Activated B cell treated with CpG ODN at 0.5 μM for 24 hours (primary cell): ENCODE measurements around the gene TSHZ1. TPM values are rescaled to one million over a fixed set of nuclear protein-coding genes. Genes with fewer than 3 reads are reported as not detected.

Source experiments
- ATAC-seq: fragments of 200-7000 bp; cut with Tn5 transposase; one replicate; pipeline ENCODE4 v1.10.0; 2021; ENCODE audit warnings: low read depth, mild to moderate bottlenecking, moderate library complexity
- CTCF ChIA-PET: fragments of 350-600 bp; sonication (Branson Sonifier 250); formaldehyde crosslinking; loops from one replicate; lab custom pipeline; 2021; ENCODE audit warnings: antibody characterized with exemption; lab: Charles Lee
- POLR2A ChIA-PET: fragments of 350-600 bp; sonication (Branson Sonifier 250); formaldehyde crosslinking; loops from one replicate; lab custom pipeline; 2021; ENCODE audit warnings: antibody characterized with exemption; lab: Charles Lee
- DNase-seq: peaks from one replicate; pipeline ENCODE4 v3.0.0; 2022
- H3K27ac Mint-ChIP-seq: one replicate; pipeline ENCODE4 v1.8.0; 2020; ENCODE audit warnings: mixed read lengths
- H3K27me3 Mint-ChIP-seq: one replicate; pipeline ENCODE4 v1.8.0; 2021; ENCODE audit warnings: mixed read lengths
- H3K36me3 Mint-ChIP-seq: one replicate; pipeline ENCODE4 v1.8.0; 2021; ENCODE audit warnings: low read depth, mixed read lengths
- H3K4me1 Mint-ChIP-seq: one replicate; pipeline ENCODE4 v1.8.0; 2021; ENCODE audit warnings: mixed read lengths
- H3K4me3 Mint-ChIP-seq: one replicate; pipeline ENCODE4 v1.8.0; 2020; ENCODE audit warnings: mild to moderate bottlenecking, mixed read lengths
- H3K9me3 Mint-ChIP-seq: one replicate; pipeline ENCODE4 v1.8.0; 2020; ENCODE audit warnings: mixed read lengths
- intact Hi-C: fragments of 100-400 bp; cut with micrococcal nuclease; formaldehyde crosslinking; loops from one replicate; pipeline ENCODE4 v1.15.1; 2024
- total RNA-seq: library from RNA; stranded (reverse); gene quantifications from 2 replicates; pipeline ENCODE4 v1.2.3, GENCODE V29; 2022
- TF ChIP-seq, protein P1 (sequence below): fragments of 200-600 bp; IDR thresholded peaks from one replicate; pipeline ENCODE4 v1.8.0; 2022; ENCODE audit warnings: antibody characterized with exemption, mild to moderate bottlenecking

TSHZ1 gene
- total RNA-seq, 1 donor from 2014 or later = 8.6 TPM

DNA sequence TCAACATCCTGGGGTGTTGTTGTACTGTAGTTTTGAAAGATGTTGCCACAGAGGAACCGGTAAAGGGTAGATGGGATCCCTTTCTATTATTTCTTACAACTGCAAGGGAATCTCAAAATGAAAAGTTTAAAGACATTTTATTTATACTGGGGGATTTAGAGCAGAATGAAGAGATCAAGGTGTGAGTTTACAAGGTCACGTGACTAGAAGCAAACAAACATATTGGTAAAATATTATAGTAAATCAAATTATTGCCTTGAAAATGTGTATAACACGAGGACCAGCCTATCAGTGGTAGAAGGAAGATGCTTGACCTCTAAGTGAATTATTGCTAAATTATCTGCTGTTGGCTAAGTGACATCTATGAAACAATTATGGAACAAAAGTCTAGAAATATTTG lies 119.7 kb downstream of the TSHZ1 start:
- CTCF ChIA-PET = no interaction called here
- Mint-ChIP-seq H3K36me3 (no peaks in the 10 kb centered on the region), H3K4me1 (no peaks in the 10 kb centered on the region), H3K27me3 (peaks cover 3% of the 10 kb centered on the region), H3K27ac (no peak overlapping the region), H3K9me3 (peaks cover 13% of the 10 kb centered on the region), H3K4me3 (no peak overlapping the region)
- POLR2A ChIA-PET = no interaction called here
- intact Hi-C loops = no loop called here
- TF ChIP-seq, protein P1, sequence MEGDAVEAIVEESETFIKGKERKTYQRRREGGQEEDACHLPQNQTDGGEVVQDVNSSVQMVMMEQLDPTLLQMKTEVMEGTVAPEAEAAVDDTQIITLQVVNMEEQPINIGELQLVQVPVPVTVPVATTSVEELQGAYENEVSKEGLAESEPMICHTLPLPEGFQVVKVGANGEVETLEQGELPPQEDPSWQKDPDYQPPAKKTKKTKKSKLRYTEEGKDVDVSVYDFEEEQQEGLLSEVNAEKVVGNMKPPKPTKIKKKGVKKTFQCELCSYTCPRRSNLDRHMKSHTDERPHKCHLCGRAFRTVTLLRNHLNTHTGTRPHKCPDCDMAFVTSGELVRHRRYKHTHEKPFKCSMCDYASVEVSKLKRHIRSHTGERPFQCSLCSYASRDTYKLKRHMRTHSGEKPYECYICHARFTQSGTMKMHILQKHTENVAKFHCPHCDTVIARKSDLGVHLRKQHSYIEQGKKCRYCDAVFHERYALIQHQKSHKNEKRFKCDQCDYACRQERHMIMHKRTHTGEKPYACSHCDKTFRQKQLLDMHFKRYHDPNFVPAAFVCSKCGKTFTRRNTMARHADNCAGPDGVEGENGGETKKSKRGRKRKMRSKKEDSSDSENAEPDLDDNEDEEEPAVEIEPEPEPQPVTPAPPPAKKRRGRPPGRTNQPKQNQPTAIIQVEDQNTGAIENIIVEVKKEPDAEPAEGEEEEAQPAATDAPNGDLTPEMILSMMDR = no peak
- no peak for ATAC-seq
- DNase-seq = no peak

DNA sequence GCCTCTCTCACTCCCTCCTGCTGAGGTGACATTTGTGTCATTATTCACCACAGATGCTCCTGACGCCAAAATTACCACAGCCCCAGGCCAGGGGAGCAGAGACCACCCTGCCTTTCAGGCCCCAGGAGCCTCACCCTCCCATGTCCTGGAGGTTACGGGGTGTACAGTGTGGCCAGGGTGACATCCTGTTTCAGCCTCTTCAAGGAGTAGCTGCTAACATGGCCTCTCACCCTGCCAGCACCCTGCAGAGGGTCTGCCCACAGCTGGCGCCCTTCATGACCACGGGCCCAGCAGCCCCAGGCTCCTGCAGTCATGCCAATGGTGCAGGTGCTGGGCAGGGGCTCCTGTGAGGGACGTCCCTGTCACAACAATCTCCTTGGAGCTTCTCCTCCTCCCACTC lies 124.3 kb downstream of the TSHZ1 start:
- Mint-ChIP-seq H3K27me3 (no peaks in the 10 kb centered on the region), H3K27ac (no peak overlapping the region), H3K4me1 (no peaks in the 10 kb centered on the region), H3K36me3 (no peaks in the 10 kb centered on the region), H3K4me3 (no peak overlapping the region), H3K9me3 (no peaks in the 10 kb centered on the region)
- TF ChIP-seq, protein P1 = no peak
- intact Hi-C loops = no loop called here
- POLR2A ChIA-PET = no interaction called here
- no peak for ATAC-seq
- DNase-seq = no peak
- CTCF ChIA-PET = no interaction called here

DNA sequence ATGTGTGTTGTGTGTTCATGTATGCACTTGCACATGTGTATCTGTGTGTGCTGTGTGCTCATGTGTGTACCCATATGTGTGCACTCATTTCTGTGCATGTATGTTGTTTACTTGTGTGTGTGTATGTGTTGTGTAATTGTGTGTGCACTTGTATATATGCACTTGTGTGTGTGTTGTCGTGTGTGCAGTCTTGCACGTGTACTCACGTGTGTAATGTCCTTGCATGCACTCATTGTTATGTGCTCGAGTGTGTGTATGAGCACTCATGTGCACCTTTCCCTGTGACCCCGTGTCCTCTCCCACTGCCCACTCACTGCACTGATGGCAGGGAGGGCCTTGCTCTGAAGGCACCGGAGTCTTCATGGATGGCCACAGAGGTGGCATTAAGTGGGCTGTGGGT lies 124.9 kb downstream of the TSHZ1 start:
- Mint-ChIP-seq H3K4me3 (no peak overlapping the region), H3K9me3 (no peaks in the 10 kb centered on the region), H3K36me3 (no peaks in the 10 kb centered on the region), H3K27ac (no peak overlapping the region), H3K4me1 (no peaks in the 10 kb centered on the region), H3K27me3 (no peaks in the 10 kb centered on the region)
- CTCF ChIA-PET = no interaction called here
- POLR2A ChIA-PET = interaction anchor here (0.7 kb wide), 1 partner anchor 18 kb away, joined by 5 read pairs; no protein-coding TSS in a partner anchor
- TF ChIP-seq, protein P1 = no peak
- intact Hi-C loops = no loop called here
- no peak for DNase-seq
- ATAC-seq = no peak

DNA sequence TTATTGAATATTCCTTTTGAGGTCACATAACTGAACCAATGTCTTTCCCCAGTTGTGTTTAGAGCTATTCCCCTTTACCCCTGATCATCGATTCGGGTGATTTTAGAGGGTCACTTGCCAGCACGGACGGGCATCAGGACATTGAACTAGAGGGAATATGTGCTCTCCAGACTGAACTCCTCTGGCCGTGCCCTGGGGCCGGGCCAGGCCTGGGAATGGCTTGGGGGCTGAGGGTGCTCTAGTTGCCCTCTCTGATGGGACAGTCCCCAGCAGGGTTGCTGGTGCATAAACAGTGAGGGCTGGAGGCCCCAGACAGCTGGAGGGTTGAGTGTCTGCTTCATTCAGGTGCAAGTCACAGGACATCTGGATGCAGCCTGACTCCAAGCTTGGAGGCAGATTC lies 126.2 kb downstream of the TSHZ1 start:
- H3K27me3 Mint-ChIP-seq = no peaks in the 10 kb centered on the region
- DNase-seq (no peak), ATAC-seq (no peak)
- H3K4me1 Mint-ChIP-seq = no peaks in the 10 kb centered on the region
- ChIA-PET CTCF (no interaction called here), POLR2A (no interaction called here)
- no peaks in the 10 kb centered on the region for H3K36me3 Mint-ChIP-seq
- TF ChIP-seq, protein P1 = no peak
- H3K9me3 Mint-ChIP-seq = no peaks in the 10 kb centered on the region
- H3K27ac Mint-ChIP-seq = no peak overlapping the region
- intact Hi-C loops = no loop called here
- no peak overlapping the region for H3K4me3 Mint-ChIP-seq

DNA sequence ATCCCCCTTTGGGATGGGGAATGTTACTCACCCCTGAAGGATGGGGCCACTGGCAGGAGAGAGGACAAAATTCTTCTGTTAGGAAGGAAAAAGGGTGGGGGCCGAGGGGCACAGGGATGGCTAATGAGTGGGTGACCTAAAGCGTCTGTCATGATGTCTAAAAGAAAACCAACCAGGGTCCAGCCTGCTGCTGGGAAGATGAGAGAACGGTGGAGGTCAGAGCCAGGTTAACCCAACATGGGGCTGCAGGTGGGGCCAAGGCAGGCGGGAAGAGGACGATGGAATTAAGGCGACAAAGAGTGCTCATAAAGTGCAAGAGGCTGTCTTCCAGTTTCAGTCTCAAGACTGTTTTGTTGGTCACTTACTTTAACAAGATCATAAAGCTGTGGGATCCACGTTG lies 126.8 kb downstream of the TSHZ1 start:
- Mint-ChIP-seq H3K27me3 (no peaks in the 10 kb centered on the region), H3K36me3 (no peaks in the 10 kb centered on the region), H3K9me3 (no peaks in the 10 kb centered on the region), H3K27ac (no peak overlapping the region), H3K4me3 (no peak overlapping the region), H3K4me1 (no peaks in the 10 kb centered on the region)
- DNase-seq = no peak
- ATAC-seq = no peak
- intact Hi-C loops = no loop called here
- POLR2A ChIA-PET = no interaction called here
- CTCF ChIA-PET = no interaction called here
- TF ChIP-seq, protein P1 = no peak
